HG03432 (cell line): Measurements from ENCODE around the gene MDFI.
"Not testable (repeated sequence)": the region's sequence is repeated elsewhere in the genome, so short reads cannot be mapped to it uniquely, and the experiment has no call there.

Source experiments
- ATAC-seq: cut with Tn5 transposase; IDR thresholded peaks from one replicate; pipeline ENCODE4 v1.9.1; 2021; ENCODE audit warnings: mild to moderate bottlenecking, moderate library complexity; ENCODE audit not compliant: unreplicated experiment

Gene MDFI

GRCh38 chr6:41602864-41603608 is 35.2 kb upstream of the MDFI start:
- ATAC-seq, result peak; percentile 64

- no peak for ATAC-seq
These were observed 34.3 kb upstream of the MDFI start for GRCh38 chr6:41604006-41604405.

GRCh38 chr6:41605649-41606048 is 32.6 kb upstream of the MDFI start:
- no peak for ATAC-seq

GRCh38 chr6:41607036-41607435 is 31.2 kb upstream of the MDFI start:
- ATAC-seq, result no peak

- ATAC-seq, result no peak
These were observed 30.5 kb upstream of the MDFI start for GRCh38 chr6:41607736-41608135.

- no peak for ATAC-seq
These were observed 29.7 kb upstream of the MDFI start for GRCh38 chr6:41608443-41609151.

- no peak for ATAC-seq
These were observed 23.6 kb upstream of the MDFI start for GRCh38 chr6:41614715-41615114.

GRCh38 chr6:41615311-41615710 is 23.0 kb upstream of the MDFI start:
- no peak for ATAC-seq

GRCh38 chr6:41618598-41618997 is 19.7 kb upstream of the MDFI start:
- ATAC-seq, result no peak

GRCh38 chr6:41619193-41619592 is 19.1 kb upstream of the MDFI start:
- not testable (repeated sequence) for ATAC-seq

- ATAC-seq, result no peak
These were observed 16.9 kb upstream of the MDFI start for GRCh38 chr6:41621367-41621766.

GRCh38 chr6:41621802-41622201 is 16.5 kb upstream of the MDFI start:
- no peak for ATAC-seq

GRCh38 chr6:41622206-41622988 is 15.9 kb upstream of the MDFI start:
- no peak for ATAC-seq

GRCh38 chr6:41623330-41623729 is 14.9 kb upstream of the MDFI start:
- no peak for ATAC-seq

GRCh38 chr6:41624621-41625380 is 13.5 kb upstream of the MDFI start:
- ATAC-seq, result no peak

GRCh38 chr6:41625442-41625841 is 12.8 kb upstream of the MDFI start:
- ATAC-seq, result no peak

- ATAC-seq, result no peak
These were observed 12.2 kb upstream of the MDFI start for GRCh38 chr6:41626022-41626421.

GRCh38 chr6:41626917-41627316 is 11.4 kb upstream of the MDFI start:
- no peak for ATAC-seq

GRCh38 chr6:41629128-41629527 is 9.1 kb upstream of the MDFI start:
- no peak for ATAC-seq

- no peak for ATAC-seq
These were observed 8.2 kb upstream of the MDFI start for GRCh38 chr6:41630069-41630468.

- ATAC-seq, result no peak
These were observed 7.3 kb upstream of the MDFI start for GRCh38 chr6:41630946-41631345.
